T1000 (cell line): ENCODE data around the gene MAST4.
"Not testable (repeated sequence)": the region's sequence is repeated elsewhere in the genome, so short reads cannot be mapped to it uniquely, and the experiment has no call there.

ENCODE experiments used
- DNase-seq: peaks from one replicate; lab custom pipeline; 2025; ENCODE audit warnings: mixed read lengths; lab: John Stamatoyannopoulos, UW

MAST4 gene

DNA sequence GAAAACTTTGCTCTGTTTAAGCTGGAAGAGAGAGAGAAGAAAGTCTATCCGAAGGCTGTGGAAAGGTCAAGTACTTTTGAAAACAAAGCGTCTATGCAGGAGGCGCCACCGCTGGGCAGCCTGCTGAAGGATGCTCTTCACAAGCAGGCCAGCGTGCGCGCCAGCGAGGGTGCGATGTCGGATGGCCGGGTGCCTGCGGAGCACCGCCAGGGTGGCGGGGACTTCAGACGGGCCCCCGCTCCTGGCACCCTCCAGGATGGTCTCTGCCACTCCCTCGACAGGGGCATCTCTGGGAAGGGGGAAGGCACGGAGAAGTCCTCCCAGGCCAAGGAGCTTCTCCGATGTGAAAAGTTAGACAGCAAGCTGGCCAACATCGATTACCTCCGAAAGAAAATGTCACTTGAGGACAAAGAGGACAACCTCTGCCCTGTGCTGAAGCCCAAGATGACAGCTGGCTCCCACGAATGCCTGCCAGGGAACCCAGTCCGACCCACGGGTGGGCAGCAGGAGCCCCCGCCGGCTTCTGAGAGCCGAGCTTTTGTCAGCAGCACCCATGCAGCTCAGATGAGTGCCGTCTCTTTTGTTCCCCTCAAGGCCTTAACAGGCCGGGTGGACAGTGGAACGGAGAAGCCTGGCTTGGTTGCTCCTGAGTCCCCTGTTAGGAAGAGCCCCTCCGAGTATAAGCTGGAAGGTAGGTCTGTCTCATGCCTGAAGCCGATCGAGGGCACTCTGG lies 567.8 kb downstream of the MAST4 start:
- DNase-seq, result no peak

DNA sequence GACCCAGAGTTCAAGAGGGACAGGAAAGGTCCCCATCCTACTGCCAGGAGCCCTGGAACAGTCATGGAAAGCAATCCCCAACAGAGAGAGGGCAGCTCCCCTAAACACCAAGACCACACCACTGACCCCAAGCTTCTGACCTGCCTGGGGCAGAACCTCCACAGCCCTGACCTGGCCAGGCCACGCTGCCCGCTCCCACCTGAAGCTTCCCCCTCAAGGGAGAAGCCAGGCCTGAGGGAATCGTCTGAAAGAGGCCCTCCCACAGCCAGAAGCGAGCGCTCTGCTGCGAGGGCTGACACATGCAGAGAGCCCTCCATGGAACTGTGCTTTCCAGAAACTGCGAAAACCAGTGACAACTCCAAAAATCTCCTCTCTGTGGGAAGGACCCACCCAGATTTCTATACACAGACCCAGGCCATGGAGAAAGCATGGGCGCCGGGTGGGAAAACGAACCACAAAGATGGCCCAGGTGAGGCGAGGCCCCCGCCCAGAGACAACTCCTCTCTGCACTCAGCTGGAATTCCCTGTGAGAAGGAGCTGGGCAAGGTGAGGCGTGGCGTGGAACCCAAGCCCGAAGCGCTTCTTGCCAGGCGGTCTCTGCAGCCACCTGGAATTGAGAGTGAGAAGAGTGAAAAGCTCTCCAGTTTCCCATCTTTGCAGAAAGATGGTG lies 568.8 kb downstream of the MAST4 start:
- no peak for DNase-seq

DNA sequence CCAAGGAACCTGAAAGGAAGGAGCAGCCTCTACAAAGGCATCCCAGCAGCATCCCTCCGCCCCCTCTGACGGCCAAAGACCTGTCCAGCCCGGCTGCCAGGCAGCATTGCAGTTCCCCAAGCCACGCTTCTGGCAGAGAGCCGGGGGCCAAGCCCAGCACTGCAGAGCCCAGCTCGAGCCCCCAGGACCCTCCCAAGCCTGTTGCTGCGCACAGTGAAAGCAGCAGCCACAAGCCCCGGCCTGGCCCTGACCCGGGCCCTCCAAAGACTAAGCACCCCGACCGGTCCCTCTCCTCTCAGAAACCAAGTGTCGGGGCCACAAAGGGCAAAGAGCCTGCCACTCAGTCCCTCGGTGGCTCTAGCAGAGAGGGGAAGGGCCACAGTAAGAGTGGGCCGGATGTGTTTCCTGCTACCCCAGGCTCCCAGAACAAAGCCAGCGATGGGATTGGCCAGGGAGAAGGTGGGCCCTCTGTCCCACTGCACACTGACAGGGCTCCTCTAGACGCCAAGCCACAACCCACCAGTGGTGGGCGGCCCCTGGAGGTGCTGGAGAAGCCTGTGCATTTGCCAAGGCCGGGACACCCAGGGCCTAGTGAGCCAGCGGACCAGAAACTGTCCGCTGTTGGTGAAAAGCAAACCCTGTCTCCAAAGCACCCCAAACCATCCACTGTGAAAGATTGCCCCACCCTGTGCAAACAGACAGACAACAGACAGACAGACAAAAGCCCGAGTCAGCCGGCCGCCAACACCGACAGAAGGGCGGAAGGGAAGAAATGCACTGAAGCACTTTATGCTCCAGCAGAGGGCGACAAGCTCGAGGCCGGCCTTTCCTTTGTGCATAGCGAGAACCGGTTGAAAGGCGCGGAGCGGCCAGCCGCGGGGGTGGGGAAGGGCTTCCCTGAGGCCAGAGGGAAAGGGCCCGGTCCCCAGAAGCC lies 569.6 kb downstream of the MAST4 start:
- DNase-seq, result no peak

DNA sequence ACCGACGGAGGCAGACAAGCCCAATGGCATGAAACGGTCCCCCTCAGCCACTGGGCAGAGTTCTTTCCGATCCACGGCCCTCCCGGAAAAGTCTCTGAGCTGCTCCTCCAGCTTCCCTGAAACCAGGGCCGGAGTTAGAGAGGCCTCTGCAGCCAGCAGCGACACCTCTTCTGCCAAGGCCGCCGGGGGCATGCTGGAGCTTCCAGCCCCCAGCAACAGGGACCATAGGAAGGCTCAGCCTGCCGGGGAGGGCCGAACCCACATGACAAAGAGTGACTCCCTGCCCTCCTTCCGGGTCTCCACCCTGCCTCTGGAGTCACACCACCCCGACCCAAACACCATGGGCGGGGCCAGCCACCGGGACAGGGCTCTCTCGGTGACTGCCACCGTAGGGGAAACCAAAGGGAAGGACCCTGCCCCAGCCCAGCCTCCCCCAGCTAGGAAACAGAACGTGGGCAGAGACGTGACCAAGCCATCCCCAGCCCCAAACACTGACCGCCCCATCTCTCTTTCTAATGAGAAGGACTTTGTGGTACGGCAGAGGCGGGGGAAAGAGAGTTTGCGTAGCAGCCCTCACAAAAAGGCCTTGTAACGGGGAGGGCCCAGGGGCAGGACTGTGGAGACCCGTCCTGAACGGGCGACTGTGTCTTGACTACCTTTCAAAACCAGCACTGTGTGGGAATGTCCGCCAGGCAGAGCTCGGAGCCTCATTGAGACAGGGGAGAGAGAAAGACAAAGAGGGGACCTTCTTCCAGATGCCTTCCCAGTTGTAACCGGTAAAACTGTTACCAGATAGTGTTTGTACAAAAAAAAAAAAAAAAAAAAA lies 570.5 kb downstream of the MAST4 start:
- DNase-seq, result no peak

DNA sequence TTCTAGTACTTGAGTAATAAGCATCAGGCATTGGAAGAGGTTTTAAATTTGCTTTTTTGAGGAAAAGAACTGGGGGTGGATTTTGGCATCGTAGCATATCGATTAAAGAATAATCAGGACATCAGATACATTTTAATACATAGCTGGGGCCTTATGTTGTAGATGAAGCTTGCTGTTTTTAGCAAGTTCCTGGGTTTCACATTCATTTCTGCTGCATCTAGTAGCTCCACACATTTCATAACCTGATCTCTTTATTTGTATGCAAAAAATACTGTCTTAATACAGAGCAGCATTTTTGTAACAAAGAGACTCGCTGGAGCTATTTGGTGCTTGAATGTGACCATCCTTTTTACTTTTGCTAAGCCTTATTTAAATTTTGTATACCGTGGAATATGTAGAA lies 571.9 kb downstream of the MAST4 start:
- no peak for DNase-seq

DNA sequence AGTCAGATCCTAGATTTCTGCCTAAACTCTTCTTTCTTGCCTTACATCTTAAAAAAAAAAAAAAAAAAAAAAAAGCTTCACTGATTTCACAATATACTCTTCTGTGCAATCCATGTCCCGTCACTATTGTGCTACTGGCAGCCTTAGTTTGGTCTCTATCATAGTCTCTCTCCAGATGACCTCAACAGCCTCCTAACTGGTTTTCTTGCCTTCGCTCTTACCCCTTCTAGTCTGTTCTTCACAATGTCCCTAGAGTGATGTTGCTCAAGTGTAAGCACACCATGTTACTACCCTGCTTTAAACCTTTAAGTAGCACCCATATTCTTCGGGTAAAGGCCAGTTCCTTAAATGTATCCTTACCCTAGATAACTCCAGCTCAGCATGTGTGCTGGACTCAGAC lies 574.6 kb downstream of the MAST4 start:
- no peak for DNase-seq

DNA sequence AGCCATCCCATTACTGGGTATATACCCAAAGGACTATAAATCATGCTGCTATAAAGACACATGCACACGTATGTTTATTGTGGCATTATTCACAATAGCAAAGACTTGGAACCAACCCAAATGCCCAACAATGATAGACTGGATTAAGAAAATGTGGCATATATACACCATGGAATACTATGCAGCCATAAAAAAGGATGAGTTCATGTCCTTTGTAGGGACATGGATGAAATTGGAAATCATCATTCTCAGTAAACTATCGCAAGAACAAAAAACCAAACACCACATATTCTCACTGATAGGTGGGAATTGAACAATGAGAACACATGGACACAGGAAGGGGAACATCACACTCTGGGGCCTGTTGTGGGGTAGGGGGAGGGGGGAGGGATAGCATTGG lies 577.2 kb downstream of the MAST4 start:
- DNase-seq, result not testable (repeated sequence)

DNA sequence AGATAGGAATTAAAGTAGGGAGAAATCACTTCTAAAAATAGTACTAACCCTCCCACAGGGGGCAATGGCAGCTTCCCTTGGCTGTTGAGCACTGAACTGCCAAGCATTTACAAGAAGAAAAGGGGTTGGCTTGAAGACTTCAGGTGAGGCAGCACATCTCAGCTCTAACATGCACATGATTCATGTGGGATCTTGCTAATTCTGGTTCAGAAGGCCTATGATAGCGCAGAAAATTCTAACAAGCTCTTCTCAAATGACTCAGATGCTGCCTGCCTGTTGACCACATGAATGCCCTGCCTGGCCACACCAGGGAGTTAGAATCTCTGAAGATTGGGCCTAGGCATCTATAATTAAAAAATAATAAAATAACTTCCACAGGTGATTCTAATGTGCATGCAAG lies 577.8 kb downstream of the MAST4 start:
- DNase-seq, result no peak

DNA sequence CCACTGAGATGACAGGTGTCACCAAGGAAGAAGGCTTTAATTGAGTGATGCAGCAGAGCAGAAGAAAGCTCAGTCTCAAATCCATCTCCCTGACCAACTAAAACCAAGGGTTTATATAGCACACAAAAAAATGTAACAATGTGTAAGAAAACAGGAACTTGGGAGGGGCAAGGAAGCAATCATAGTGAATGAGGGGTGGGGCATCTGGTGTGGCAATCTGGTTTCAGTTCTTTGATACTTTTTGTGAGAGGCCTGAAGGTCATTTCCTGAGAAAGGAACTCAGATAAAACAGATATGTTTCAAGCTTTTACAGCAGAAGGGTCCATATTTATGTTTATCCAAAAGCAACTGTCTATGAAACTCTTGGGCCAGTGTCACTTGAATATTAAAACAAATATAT lies 580.7 kb downstream of the MAST4 start:
- no peak for DNase-seq

DNA sequence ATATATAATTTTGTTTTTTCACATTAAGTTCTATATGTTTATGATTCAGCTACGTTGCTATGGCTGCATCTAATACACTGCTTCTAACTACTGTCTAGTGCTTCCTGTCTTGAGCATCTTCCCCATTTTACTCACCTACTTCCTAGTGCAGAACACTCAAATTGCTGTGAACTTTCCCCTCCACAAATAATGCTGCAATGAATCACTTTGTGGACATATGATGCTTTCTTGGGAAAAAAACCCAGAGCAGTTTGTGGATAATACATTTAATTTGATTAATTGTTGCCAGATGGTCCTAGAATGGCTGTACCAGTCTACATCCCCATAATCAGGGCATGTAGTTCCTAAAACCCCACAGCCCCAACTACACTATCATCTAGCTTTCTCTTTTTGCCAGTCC lies 581.9 kb downstream of the MAST4 start:
- no peak for DNase-seq

DNA sequence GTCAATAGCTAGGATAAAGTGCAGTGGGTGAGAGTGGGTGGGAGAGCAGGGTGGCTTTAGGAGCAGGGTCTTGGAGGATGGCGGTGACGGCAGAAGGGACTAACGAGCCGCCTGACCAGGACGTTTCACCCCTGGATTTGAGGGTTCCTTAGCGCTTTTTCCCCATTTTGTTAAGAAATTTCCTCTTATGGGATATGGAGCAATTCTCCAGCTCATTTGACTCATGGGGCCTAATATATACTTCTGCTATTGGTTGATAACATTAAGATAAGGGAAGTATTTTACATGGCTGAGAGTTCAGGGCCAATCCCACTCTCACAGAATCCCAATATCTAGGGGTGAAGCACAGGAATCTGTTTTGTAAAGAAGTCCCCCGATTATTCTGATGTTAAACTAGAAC lies 582.8 kb downstream of the MAST4 start:
- DNase-seq, result no peak

DNA sequence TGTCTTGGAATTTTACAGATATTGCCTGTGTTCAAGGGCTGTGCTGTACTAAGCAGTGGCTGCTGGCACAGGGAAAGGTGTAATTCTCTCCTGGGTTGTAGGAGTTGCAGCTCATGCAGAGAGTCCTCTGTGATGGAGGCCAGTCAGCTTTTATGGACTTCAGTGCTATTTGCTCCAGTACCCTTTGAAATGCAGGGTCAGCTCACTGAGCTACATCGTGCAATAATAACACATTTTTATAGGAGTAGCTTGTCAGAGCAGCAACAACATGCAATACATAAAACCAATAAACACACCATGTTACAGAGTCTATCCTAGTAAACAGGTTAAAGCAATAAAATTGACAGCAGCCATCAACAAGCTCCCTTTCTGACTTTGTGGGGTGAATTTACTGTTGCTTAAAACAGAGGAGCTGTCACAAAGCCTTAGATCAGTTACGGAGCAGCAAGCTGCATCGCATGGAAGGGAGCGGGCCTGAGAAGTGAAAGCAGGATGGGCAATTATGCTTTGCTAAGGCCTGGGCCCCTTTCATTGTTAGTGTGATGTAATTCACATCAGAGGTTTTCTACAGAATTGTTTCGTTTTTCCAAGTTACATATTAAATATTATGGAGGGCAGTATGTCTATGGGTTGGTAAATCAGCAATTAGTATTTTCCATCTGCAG lies 583.6 kb downstream of the MAST4 start:
- DNase-seq, result no peak

DNA sequence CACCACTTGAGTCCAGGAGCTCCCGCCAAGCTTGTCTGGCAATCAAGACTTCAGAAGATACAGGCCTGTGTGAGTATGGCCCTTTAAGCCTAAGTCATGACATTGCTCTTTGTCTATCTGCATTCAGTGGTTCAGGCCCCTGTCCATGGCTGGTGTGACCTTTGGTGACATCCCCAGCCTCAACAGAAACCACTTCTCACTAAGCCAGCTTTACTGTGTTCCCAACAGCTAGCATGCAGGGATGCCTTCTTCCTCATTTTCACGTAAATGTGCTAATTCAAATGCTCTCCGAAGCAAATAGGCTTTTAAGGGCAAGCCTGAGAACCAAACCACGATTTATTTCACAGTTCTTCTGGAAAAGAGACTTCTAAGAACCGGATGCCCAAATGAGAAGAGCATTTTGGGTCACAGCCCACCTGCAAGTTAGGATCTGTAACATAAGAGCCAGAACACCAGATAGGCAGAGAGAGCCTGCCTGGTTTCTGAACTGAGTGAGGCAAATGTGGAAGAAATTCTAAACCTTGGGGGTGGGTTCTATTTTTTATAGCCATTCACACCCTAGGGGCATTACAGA lies 585.5 kb downstream of the MAST4 start:
- no peak for DNase-seq

DNA sequence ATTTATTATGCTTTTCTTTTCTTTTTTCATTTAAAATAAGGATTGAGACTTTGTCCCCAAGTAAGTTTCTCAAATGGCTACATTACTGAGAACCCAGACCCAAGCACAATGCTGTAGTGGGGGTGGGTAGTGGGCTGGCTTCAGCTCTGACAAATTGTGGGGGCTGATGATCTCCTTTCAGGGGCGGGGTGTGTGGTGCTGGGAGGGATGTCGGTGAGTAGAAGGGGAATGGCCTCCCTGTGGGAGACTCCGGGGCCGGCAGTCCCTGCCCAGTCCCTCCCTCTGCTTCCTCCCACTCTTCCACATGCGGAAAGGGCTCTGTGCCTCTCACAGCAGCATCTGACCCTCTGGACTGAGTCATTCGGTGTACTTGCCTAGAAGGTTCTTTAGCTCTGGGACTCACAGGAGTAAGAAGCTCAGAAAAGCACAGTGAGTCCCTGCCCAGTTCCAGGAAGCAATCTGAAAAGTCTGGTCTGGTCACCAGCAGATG lies 586.2 kb downstream of the MAST4 start:
- peak; percentile 13 for DNase-seq

DNA sequence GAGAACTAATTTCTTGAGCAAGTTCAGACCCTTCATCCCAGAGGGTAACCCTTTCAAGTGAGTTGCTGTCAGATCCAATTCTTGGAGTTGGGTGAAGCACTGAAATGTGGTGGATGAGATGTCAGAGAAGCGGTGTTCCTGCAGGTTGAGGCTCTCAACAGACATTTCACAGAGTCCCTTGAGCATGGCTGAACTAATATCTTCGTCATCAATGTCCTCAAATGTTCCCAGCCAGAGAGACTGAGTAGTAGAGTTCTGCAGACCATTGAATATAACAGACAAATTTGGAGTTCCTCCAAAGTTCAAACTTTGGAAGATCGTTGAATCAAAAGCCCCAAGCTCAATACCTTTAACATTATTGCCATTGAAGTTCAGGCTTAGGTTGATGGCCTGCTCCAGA lies 587.7 kb downstream of the MAST4 start:
- DNase-seq, result no peak

DNA sequence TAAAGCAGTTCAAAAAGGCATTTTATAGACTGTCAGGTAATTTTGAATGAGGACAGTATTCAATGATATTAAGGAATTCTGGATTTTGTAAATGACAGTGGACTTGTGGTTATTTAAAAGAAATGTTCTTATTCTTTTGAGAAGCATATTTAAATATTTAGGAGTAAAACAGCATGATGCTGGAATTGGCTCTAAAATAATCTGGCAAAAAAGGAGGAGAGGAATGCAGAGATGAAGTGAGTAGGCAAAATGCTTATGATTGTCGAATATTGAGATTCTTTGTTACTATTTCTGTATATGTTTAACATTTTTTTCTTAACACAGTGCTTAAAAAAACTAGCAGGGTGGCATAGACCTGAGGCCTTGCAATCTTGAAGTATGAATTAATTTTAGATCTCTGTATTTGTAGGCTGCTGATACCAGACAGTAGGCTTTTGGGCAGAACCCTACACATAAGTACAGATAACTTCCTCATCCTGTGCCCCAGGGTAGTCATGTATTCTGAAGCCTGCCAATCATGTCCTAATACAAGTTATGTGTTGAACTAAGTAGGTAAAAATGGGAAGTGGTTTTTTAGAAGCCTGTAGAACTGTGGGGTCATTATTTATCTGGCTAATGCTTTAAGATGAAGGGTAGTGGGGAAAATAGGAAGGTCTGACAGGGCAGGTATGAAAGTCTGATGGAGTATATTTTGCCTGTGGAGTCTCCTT lies 591.0 kb downstream of the MAST4 start:
- DNase-seq, result no peak

DNA sequence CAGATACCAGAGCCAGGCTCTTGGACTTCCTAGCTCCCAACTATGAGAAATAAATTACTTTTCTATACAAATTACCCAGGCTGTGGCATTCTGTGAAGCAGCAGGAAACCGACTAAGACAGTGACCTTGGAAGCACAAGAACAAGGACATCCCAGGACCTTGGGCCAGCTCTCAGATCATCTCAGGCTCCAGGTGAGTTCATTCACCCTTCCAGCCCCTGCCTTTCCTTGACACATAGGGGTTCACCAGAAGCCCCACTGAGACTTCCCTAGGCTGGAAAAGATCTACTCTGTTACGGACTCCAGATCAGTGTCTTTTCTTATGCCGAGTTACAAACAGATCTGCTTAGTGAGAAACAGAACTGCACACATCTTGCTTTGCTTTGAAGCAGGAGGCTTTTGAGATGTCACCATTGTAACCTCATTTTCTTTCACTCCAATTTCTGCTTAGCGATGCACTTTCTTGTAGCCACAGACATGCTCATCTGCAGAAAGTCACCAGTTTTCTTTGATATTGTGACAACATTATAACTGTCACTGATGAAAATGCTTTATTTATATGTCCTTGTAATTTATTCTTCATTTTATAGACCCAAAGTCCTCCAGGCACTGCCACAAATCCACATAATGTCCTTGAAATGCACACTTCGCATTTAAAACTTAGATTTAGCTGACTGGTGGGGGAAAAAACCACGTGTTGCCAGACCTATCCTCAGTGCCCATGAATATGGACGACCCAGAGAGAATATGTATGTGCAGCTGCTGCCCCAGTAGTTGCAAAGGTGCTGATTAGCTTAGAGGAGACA lies 592.3 kb downstream of the MAST4 start:
- no peak for DNase-seq

DNA sequence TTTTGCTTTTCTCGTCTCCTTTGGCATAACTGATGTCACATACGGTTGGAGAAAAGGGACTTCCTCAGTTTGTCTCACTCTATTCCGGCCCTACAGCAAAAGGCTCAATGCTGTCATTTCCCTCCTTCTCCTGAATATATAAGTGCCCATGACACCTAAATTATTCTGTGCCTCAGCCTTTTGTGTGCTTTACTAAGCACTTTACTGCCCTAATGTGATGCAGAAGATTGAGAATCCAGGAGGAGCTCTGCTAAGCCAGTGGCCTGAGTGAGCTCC lies 592.8 kb downstream of the MAST4 start:
- no peak for DNase-seq

DNA sequence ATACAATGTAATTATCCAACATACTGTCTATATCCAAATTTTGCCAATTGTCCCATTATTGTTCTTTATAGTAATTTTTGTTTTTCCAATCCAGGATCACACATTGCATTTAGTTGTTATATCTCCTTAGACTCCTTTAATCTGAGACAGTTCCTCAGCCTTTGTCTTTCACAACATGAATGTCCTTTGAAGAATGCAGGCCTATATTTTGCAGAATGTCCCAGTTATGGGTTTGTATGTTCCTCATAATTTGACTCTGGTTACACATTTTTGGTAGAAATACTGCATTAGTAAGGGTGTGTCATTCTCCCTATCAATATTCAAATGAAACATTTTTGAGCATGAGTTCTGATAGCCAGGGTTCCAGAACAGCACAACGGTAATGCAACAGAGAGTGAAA lies 593.7 kb downstream of the MAST4 start:
- no peak for DNase-seq

DNA sequence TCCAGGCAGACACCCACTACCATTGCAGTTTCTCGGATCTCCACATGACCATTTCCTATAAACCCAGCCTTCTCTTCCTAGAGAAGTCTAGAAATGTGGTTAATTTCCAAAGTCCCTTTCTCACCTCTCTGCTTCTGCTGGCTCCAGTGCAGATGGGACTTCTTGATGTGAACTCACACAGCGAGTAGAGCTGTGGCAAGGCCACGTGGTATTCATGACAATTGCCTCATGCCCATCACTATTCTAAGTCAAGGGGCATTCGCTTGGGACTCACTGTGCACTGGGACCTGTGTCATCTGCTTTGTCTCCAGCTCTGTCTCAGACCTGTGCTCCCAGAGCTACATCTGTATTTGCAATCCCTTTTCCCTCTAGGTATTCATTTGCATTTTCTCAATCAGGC lies 594.2 kb downstream of the MAST4 start:
- no peak for DNase-seq
